ENCODE data around the gene BNIP3. TPM values are rescaled to one million over a fixed set of nuclear protein-coding genes. Genes with fewer than 3 reads are reported as not detected.
"Not testable (repeated sequence)": the region's sequence is repeated elsewhere in the genome, so short reads cannot be mapped to it uniquely, and the experiment has no call there.

Gene BNIP3
- total RNA-seq, 1 donor from 2014 or later = 84.0 TPM

DNA sequence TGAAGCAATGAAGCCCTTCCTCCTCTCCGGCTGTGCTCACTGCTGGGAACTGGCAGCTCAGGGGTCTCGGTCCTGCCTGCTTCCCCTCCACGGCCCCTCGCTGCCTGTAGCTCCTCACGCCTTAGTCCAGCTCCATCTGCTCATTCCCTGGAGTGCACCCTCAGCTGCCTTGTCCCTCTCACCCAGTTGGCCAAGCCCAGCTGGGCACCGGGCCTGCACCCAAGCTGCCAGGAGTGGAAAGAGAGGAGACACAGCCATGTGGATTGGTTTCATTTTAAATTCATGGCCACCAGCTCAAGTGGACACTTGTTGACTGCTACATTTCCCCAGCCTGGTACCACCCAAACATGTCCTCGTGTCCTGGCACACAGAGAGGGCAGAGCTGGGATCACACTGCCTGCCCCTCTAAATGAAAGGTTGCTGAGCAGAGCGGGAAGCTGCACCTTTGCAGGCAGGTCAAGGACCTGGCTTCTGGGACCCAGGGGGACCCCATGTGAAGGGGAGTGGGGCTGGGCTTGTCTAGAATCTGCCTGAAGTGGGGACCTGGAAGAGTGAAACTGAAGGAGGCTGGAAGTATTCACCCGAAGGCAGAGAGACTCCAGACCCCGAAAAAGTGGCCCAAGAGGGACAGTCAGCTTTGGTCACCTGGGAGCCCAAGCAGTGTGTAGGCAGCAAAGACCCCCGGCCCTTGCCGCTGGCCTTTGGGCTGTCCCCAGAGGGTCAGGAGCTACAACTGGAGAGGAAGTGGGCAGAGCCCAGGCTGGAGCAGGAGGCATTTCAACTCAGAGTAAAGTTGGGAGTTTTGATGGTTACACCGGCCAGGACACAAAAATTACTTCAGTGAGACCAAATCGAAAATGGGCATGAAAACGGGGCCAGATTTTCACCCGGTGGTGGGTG is 15.0 kb upstream of the BNIP3 start:
- Histone ChIP-seq H3K4me3 (ENCODE audit: low read depth, low read length) (no peak overlapping the region), H3K27me3 (ENCODE audit: control insufficient read depth, insufficient read depth, low read length) (no peaks in the 10 kb centered on the region), H3K36me3 (ENCODE audit: control insufficient read depth, insufficient read depth, low read length) (no peaks in the 10 kb centered on the region)
- no peak for DNase-seq (ENCODE audit: low read depth)
- TF ChIP-seq, protein P1, sequence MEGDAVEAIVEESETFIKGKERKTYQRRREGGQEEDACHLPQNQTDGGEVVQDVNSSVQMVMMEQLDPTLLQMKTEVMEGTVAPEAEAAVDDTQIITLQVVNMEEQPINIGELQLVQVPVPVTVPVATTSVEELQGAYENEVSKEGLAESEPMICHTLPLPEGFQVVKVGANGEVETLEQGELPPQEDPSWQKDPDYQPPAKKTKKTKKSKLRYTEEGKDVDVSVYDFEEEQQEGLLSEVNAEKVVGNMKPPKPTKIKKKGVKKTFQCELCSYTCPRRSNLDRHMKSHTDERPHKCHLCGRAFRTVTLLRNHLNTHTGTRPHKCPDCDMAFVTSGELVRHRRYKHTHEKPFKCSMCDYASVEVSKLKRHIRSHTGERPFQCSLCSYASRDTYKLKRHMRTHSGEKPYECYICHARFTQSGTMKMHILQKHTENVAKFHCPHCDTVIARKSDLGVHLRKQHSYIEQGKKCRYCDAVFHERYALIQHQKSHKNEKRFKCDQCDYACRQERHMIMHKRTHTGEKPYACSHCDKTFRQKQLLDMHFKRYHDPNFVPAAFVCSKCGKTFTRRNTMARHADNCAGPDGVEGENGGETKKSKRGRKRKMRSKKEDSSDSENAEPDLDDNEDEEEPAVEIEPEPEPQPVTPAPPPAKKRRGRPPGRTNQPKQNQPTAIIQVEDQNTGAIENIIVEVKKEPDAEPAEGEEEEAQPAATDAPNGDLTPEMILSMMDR (IDR thresholded peaks at IDR 0.05; ENCODE audit: insufficient read depth, low read length, severe bottlenecking) = no peak
- FAIRE-seq = no peak

DNA sequence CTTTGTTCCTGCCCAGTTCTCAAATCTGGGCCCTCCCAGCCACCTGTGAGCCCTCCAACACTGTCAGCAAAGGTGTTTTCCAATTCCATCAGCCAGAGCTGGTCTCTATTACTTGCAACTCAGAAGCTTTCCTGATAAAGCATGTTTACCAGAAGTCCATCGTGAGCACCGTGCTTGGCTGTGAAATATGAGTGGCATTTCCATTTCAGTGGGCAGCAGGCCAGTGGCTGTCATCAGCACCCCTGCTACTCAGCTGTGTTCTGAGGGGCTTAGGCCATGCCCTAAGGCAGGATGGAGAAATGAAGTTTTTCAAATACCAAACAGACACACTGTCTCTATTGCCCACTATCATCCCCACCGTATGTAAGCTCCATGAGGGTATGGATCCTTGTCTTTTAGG is 12.7 kb upstream of the BNIP3 start:
- Histone ChIP-seq H3K4me3 (ENCODE audit: low read depth, low read length) (no peak overlapping the region), H3K27me3 (ENCODE audit: control insufficient read depth, insufficient read depth, low read length) (no peaks in the 10 kb centered on the region), H3K36me3 (ENCODE audit: control insufficient read depth, insufficient read depth, low read length) (no peaks in the 10 kb centered on the region)
- DNase-seq (ENCODE audit: low read depth) (no peak), FAIRE-seq (no peak)
- TF ChIP-seq, protein P1 (IDR thresholded peaks at IDR 0.05; ENCODE audit: insufficient read depth, low read length, severe bottlenecking) = no peak

DNA sequence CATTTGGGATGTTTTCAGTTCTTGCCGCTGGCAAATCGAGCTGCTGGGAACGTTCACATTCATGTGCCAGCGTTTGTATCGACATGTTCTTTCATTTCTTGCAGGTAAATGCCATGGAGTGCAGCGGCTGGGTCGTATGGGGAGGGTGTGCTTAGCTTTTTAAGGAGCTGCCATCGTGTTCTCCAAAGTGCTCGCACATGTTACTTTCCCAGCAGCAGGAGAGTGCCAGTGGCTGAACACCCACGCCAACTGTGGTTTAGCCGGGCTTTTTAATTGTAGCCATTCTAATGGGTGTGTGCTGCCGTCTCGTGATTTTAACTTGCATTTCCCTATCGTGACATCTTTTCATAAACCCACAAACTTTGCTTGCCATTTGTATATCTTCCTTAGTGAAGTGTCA is 11.6 kb upstream of the BNIP3 start:
- TF ChIP-seq, protein P1 (IDR thresholded peaks at IDR 0.05; ENCODE audit: insufficient read depth, low read length, severe bottlenecking) = no peak
- Histone ChIP-seq H3K4me3 (ENCODE audit: low read depth, low read length) (no peak overlapping the region), H3K27me3 (ENCODE audit: control insufficient read depth, insufficient read depth, low read length) (no peaks in the 10 kb centered on the region), H3K36me3 (ENCODE audit: control insufficient read depth, insufficient read depth, low read length) (no peaks in the 10 kb centered on the region)
- no peak for DNase-seq (ENCODE audit: low read depth)
- FAIRE-seq = no peak

DNA sequence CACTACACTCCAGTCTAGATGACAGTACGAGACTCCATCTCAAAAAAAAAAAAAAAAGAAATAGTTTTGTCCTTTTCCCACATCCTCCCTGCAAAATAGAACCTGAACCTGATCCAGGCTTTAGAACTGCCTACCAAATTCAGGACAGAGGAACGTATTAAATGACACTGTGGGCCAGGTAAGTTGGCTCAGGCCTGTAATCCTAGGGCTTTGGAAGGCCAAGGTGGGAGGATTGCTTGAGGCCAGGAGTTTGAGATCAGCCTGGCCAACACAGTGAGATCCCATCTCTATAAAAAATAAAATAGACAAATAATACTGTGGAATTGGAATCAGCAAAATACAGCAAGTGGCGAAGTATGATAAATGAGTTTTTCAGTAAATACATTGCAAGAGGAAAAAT is 10.0 kb upstream of the BNIP3 start:
- Histone ChIP-seq H3K36me3 (ENCODE audit: control insufficient read depth, insufficient read depth, low read length) (no peaks in the 10 kb centered on the region), H3K27me3 (ENCODE audit: control insufficient read depth, insufficient read depth, low read length) (no peaks in the 10 kb centered on the region), H3K4me3 (ENCODE audit: low read depth, low read length) (no peak overlapping the region)
- FAIRE-seq = no peak
- TF ChIP-seq, protein P1 (IDR thresholded peaks at IDR 0.05; ENCODE audit: insufficient read depth, low read length, severe bottlenecking) = no peak
- DNase-seq (ENCODE audit: low read depth) = no peak

DNA sequence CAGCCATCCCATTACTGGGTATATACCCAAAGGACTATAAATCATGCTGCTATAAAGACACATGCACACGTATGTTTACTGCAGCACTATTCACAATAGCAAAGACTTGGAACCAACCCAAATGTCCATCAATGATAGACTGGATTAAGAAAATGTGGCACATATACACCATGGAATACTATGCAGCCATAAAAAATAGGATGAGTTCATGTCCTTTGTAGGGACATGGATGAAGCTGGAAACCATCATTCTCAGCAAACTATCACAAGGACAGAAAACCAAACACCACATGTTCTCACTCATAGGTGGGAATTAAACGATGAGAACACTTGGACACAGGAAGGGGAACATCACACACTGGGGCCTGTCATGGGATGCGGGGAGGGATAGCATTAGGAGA is 6.1 kb upstream of the BNIP3 start:
- FAIRE-seq; H3K27me3 ChIP-seq (ENCODE audit: control insufficient read depth, insufficient read depth, low read length); H3K4me3 ChIP-seq (ENCODE audit: low read depth, low read length); DNase-seq (ENCODE audit: low read depth); H3K36me3 ChIP-seq (ENCODE audit: control insufficient read depth, insufficient read depth, low read length): not testable (repeated sequence)

DNA sequence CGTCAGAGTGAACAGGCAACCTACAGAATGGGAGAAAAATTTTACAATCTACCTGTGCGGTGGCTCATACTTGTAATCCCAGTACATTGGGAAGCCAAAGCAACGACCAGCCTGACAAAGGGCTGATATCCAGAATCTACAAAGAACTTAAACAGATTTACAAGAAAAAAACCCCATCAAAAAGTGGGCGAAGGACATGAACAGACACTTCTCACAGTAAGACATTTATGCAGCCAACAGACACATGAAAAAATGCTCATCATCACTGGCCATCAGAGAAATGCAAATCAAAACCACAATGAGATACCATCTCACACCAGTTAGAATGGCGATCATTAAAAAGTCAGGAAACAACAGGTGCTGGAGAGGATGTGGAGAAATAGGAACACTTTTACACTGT is 5.6 kb upstream of the BNIP3 start:
- FAIRE-seq; H3K36me3 ChIP-seq (ENCODE audit: control insufficient read depth, insufficient read depth, low read length); H3K27me3 ChIP-seq (ENCODE audit: control insufficient read depth, insufficient read depth, low read length); H3K4me3 ChIP-seq (ENCODE audit: low read depth, low read length); DNase-seq (ENCODE audit: low read depth): not testable (repeated sequence)

DNA sequence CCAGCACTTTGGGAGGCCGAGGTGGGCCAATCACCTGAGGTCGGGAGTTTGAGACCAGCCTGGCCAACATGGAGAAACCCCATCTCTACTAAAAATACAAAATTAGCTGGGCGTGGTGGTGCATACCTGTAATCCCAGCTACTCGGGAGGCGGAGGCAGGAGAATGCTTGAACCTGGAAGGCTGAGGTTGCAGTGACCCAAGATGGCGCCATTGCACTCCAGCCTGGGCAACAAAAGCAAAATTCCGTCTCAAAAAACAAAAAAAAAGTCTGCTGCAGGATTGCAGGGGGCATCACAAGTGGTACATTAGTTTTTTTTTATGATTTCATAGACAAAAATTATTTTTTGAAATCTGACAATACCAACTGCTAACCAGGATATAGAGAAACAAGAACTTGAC is 5.1 kb upstream of the BNIP3 start:
- H3K27me3 ChIP-seq (ENCODE audit: control insufficient read depth, insufficient read depth, low read length); DNase-seq (ENCODE audit: low read depth); H3K4me3 ChIP-seq (ENCODE audit: low read depth, low read length); FAIRE-seq; H3K36me3 ChIP-seq (ENCODE audit: control insufficient read depth, insufficient read depth, low read length): not testable (repeated sequence)

Data from bronchial epithelial cell (primary cell).